COR-L47 (cell line): Measurements from ENCODE around the gene ZBTB4.

Experiments
- DNase-seq: peaks from one replicate; lab custom pipeline; 2025; lab: John Stamatoyannopoulos, UW

ZBTB4 gene

GRCh38 chr17:7479213-7480088 is at the start of gene ZBTB4:
ZBTB4 (minus strand) TSS chr17:7479631; CDS start chr17:7466801, 12,830 bp downstream.
- DNase-seq: no peak

DNA sequence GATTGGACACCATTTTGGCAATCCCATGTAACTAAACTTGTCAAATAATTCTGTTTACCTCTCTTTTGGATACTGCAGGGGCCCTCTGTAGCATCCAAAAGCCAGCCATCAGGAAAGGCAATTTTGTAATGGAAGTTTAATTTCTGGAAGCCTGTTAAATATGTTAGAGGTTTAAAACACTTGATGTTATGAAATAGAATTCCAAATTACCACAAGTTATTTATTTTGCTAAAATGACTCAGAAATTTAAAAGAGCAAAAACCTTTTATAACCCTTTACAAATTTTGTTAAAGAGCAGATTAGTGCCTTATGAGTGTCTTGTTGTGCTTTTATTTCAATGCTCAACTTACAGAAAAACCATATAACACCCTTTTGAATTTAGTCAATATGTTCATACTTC is 49.4 kb upstream of the ZBTB4 start:
- no peak for DNase-seq

GRCh38 chr17:7523033-7523432 is 43.6 kb upstream of the ZBTB4 start:
- DNase-seq: no peak

GRCh38 chr17:7515911-7516610 is 36.6 kb upstream of the ZBTB4 start:
- no peak for DNase-seq

GRCh38 chr17:7513850-7514419 is 34.5 kb upstream of the ZBTB4 start:
- DNase-seq: no peak

DNA sequence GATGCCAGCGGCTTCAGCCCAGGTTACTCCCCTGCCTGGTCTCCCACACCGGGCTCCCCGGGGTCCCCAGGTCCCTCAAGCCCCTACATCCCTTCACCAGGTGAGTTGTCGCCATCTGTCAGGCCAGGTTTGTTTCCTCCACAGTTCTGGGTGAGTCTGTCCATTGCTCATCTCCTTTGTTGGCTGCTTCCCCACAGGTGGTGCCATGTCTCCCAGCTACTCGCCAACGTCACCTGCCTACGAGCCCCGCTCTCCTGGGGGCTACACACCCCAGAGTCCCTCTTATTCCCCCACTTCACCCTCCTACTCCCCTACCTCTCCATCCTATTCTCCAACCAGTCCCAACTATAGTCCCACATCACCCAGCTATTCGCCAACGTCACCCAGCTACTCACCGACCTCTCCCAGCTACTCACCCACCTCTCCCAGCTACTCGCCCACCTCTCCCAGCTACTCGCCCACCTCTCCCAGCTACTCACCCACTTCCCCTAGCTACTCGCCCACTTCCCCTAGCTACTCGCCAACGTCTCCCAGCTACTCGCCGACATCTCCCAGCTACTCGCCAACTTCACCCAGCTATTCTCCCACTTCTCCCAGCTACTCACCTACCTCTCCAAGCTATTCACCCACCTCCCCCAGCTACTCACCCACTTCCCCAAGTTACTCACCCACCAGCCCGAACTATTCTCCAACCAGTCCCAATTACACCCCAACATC is 33.6 kb upstream of the ZBTB4 start:
- no peak for DNase-seq

DNA sequence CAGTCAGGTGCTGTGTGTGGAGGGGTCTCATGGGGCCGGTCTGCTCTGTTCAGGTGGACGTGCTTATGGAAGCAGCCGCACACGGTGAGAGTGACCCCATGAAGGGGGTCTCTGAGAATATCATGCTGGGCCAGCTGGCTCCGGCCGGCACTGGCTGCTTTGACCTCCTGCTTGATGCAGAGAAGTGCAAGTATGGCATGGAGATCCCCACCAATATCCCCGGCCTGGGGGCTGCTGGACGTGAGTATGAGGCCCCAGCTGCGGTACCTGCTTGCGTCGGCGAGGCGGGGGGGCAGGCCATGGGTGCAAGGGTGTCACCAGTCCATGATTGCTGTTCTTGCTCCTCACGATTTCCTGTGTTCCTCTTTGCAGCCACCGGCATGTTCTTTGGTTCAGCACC is 32.7 kb upstream of the ZBTB4 start:
- no peak for DNase-seq

DNA sequence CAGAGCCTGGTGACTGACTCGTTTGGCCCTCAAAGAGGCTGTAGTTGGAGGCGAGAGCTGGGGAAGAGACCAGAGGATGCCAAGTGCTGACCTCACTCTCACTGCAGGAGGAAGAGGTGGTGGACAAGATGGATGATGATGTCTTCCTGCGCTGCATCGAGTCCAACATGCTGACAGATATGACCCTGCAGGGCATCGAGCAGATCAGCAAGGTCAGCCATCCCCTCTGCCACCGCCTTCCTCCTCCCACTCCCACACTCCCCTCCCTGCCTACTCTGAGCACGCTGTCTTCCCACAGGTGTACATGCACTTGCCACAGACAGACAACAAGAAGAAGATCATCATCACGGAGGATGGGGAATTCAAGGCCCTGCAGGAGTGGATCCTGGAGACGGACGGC is 31.7 kb upstream of the ZBTB4 start:
- DNase-seq: no peak

GRCh38 chr17:7509937-7510336 is 30.5 kb upstream of the ZBTB4 start:
- no peak for DNase-seq

- DNase-seq: no peak
Measured at GRCh38 chr17:7508846-7509245, 29.4 kb upstream of the ZBTB4 start.

- DNase-seq: no peak
Measured at GRCh38 chr17:7508145-7508544, 28.7 kb upstream of the ZBTB4 start.

- DNase-seq: no peak
Measured at GRCh38 chr17:7503521-7503920, 24.1 kb upstream of the ZBTB4 start.

DNA sequence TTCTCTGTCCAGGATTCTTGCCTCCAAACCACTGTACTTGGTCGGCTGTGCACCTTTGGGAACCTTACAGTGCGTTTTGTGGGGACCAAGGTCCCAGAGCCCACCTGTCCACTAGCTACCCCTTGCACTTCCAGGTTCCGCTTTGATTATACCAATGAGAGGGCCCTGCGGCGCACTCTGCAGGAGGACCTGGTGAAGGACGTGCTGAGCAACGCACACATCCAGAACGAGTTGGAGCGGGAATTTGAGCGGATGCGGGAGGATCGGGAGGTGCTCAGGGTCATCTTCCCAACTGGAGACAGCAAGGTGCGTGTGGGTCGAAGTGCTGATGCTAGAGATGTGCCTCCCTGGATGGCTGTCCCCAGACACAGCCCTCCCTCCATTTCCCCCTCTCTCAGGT is 23.6 kb upstream of the ZBTB4 start:
- no peak for DNase-seq

DNA sequence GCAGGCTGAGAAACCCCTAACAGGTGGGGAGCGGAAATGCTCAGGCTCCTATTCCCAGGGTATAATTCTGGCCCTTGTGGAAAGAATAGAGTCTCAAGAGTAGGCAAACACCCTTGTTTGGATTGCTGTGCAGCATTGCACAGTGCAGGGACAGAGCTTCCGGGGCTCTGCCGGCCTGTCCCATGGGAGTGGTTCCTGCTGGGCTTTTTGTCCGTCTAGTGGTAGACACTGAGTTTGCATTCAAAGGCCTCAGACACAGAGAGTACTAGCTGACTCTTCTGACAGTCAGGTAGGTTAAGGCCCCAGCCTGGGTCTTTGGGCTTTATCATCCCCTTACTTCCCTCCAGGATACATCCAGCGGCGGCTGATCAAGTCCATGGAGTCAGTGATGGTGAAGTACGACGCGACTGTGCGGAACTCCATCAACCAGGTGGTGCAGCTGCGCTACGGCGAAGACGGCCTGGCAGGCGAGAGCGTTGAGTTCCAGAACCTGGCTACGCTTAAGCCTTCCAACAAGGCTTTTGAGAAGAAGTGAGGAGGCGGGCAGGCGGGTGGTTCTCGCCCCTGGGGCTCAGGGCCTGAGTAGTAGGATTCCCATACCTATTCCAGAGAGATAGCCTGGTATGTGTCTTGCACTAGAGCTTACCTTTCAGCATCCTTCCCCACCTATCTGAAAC is 22.9 kb upstream of the ZBTB4 start:
- no peak for DNase-seq

- DNase-seq: no peak
Measured at GRCh38 chr17:7501729-7502128, 22.3 kb upstream of the ZBTB4 start.

DNA sequence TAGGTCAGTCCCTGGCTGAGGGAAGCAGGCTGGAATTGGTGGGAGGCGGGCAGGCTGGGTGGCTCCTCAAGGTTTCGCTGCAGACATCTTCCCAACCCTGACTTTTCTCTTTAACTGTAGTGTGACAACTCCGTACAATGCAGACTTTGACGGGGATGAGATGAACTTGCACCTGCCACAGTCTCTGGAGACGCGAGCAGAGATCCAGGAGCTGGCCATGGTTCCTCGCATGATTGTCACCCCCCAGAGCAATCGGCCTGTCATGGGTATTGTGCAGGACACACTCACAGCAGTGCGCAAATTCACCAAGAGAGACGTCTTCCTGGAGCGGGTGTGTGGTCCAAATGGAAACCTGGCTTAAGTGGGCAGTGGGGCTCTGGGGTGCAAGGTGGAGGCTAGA is 19.7 kb upstream of the ZBTB4 start:
- DNase-seq: no peak

GRCh38 chr17:7497636-7498035 is 18.2 kb upstream of the ZBTB4 start:
- DNase-seq: no peak

DNA sequence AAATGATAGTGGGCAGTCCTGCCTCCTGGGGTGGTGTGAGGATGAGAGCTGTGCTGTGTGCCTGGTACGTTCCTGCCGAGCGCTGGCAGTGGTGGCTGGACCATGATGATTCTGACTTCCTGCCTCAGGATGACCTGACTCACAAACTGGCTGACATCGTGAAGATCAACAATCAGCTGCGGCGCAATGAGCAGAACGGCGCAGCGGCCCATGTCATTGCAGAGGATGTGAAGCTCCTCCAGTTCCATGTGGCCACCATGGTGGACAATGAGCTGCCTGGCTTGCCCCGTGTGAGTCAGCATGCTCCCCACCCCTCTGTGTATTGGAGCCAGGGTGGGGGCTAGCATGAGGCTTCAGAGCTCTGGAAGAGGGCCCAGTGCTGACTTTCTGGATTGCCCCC is 17.8 kb upstream of the ZBTB4 start:
- no peak for DNase-seq

- no peak for DNase-seq
Measured at GRCh38 chr17:7496470-7497183, 17.2 kb upstream of the ZBTB4 start.

GRCh38 chr17:7495906-7496434 is 16.5 kb upstream of the ZBTB4 start:
- DNase-seq: no peak

DNA sequence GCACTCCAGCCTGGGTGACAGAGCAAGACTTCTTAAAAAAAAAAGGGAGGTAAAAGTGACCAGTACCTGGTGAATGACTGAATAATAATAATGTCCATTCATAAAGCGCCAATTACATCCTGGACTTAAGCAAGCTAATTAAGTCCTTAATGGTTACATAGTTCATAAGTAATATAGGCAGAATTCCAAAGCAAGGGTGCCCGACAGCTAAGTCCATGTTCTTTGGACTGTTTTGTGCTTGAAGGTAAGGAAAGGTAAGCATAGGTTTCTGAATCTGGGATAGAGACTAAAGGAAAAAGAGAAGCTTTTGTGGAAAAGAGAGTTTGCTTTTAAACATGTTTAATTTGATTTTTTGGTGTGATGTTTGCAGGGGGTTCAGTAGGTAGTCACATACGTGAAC is 14.5 kb upstream of the ZBTB4 start:
- no peak for DNase-seq
